Naive thymus-derived CD4-positive, alpha-beta T cell (primary cell): ENCODE measurements around the gene FHIT. TPM values are rescaled to one million over a fixed set of nuclear protein-coding genes. Genes with fewer than 3 reads are reported as not detected.
A peak's percentile ranks its signal among the peaks of the same experiment; 100 is the strongest.

ENCODE experiments used
- ATAC-seq: fragments of 150-1000 bp; cut with Tn5 transposase; 2 replicates; pipeline ENCODE4 v1.10.0; 2021; ENCODE audit warnings: mild to moderate bottlenecking, moderate library complexity
- CTCF ChIA-PET: fragments of 350-600 bp; sonication (Branson Sonifier 250); formaldehyde crosslinking; loops from one replicate; lab custom pipeline; 2021; ENCODE audit warnings: antibody characterized with exemption; lab: Charles Lee
- POLR2A ChIA-PET: fragments of 350-600 bp; sonication (Branson Sonifier 250); formaldehyde crosslinking; loops from one replicate; lab custom pipeline; 2021; ENCODE audit warnings: antibody characterized with exemption, inconsistent platforms; lab: Charles Lee
- DNase-seq, 9 donors: peaks; one replicate each; pipeline versions ENCODE4 v3.0.0 to v3.0.0-alpha.2; 2020 to 2022; ENCODE audit warnings: mixed read lengths in 1 of 9
- H3K27ac ChIP-seq: one replicate; pipeline ENCODE4 v1.7.0; 2013; ENCODE audit warnings: mild to moderate bottlenecking, low read depth, low read length, moderate library complexity
- H3K27me3 ChIP-seq, 2 donors: one replicate each; pipeline ENCODE4 v1.7.0; 2013; ENCODE audit warnings: low read length in 2 of 2, mild to moderate bottlenecking in 2 of 2, moderate library complexity in 2 of 2; ENCODE audit not compliant: control insufficient read depth in 2 of 2, insufficient read depth in 2 of 2
- H3K36me3 ChIP-seq, 3 experiments: 1 replicate in 2 of 3; 2 replicates in 1 of 3; pipeline ENCODE4 v1.7.0; 2013; ENCODE audit warnings: low read length in 3 of 3, mild to moderate bottlenecking in 3 of 3, moderate library complexity in 1 of 3; ENCODE audit not compliant: insufficient read depth in 3 of 3, control insufficient read depth in 2 of 3
- H3K4me1 ChIP-seq, 2 donors: one replicate each; pipeline ENCODE4 v1.7.0; 2013; ENCODE audit warnings: low read length in 2 of 2, mild to moderate bottlenecking in 2 of 2, moderate library complexity in 1 of 2; ENCODE audit not compliant: control insufficient read depth in 2 of 2, insufficient read depth in 2 of 2
- H3K4me3 ChIP-seq: 2 replicates; pipeline ENCODE4 v1.7.0; 2013; ENCODE audit warnings: mild to moderate bottlenecking, low read length
- H3K9me3 ChIP-seq, 3 experiments: 1 replicate in 2 of 3; 2 replicates in 1 of 3; pipeline ENCODE4 v1.7.0; 2013; ENCODE audit warnings: low read length in 3 of 3; ENCODE audit not compliant: control insufficient read depth in 2 of 3
- H3K27ac Mint-ChIP-seq, 9 donors: one replicate each; pipeline ENCODE4 v1.8.0; 2020 to 2022; ENCODE audit warnings: mixed read lengths in 9 of 9, mild to moderate bottlenecking in 8 of 9, moderate library complexity in 5 of 9, inconsistent platforms in 2 of 9
- H3K27me3 Mint-ChIP-seq, 5 donors: one replicate each; pipeline ENCODE4 v1.8.0; 2021 to 2022; ENCODE audit warnings: mixed read lengths in 5 of 5, mild to moderate bottlenecking in 1 of 5
- H3K36me3 Mint-ChIP-seq, 5 donors: one replicate each; pipeline ENCODE4 v1.8.0; 2020 to 2022; ENCODE audit warnings: mixed read lengths in 5 of 5, mild to moderate bottlenecking in 3 of 5, inconsistent platforms in 1 of 5
- H3K4me1 Mint-ChIP-seq, 7 donors: one replicate each; pipeline ENCODE4 v1.8.0; 2020 to 2022; ENCODE audit warnings: mixed read lengths in 7 of 7, mild to moderate bottlenecking in 3 of 7, inconsistent platforms in 1 of 7
- H3K4me3 Mint-ChIP-seq, 10 donors: one replicate each; pipeline ENCODE4 v1.8.0; 2020 to 2022; ENCODE audit warnings: mild to moderate bottlenecking in 10 of 10, mixed read lengths in 10 of 10, moderate library complexity in 6 of 10, inconsistent platforms in 2 of 10
- H3K9me3 Mint-ChIP-seq, 11 donors: one replicate each; pipeline ENCODE4 v1.8.0; 2020 to 2022; ENCODE audit warnings: mixed read lengths in 11 of 11, mild to moderate bottlenecking in 4 of 11, inconsistent platforms in 1 of 11, moderate library complexity in 1 of 11
- intact Hi-C, 2 donors: fragments of 100-400 bp; cut with micrococcal nuclease; formaldehyde crosslinking; loops; one replicate each; pipeline ENCODE4 v1.15.1; 2023
- polyA plus RNA-seq, 2 donors: library from polyadenylated mRNA; unstranded; fragments of 300-500 nt; fragmentation: Illumina TruSeq; gene quantifications; one replicate each; pipeline ENCODE4 v1.2.3, GENCODE V29; 2021
- total RNA-seq, 6 experiments: library from RNA in 5 of 6; stranded (reverse) in 5 of 6; gene quantifications; 1 replicate in 5 of 6; 2 replicates in 1 of 6; pipeline ENCODE4 v1.2.3 and lab custom pipeline; 2021 to 2026

Gene FHIT
- total and polyA plus RNA-seq, 7 experiments from 2014 or later = 51.2 to 230 (median 152) TPM

DNA sequence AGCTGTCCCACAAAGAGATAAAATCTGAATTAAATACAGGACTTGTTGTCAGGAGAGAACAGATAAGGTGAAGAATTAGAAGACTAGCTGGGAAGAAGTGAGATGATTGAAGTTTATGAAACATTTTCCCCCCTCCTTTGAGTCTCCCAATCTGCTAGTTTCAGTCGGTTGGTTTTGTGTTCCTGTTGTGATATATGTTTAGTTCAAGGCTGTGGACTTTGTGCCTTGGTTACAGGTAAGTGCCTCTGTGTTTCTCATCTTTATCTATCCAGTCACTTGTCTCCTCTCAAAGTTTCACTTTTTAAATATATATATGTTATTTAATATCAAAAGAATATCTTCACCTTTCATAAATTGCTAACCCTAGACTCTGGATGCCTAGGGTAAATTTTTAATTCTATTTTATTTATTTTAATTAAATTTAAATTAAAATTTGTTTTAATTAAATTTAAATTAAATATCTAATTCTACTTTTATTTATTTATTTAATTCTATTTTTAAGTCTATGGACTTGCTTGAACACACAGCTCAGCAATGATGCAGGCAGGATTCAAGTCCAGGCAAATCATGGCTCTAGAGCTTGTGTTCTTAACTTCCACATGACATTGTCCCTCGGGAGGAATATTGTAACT, 190.0 kb downstream of the FHIT start:
- ATAC-seq (no peak), DNase-seq (no peak)
- ChIA-PET POLR2A (no interaction called here), CTCF (no interaction called here)
- no peaks in the 10 kb centered on the region for H3K4me1 ChIP-seq
- H3K27me3 Mint-ChIP-seq = no peaks in the 10 kb centered on the region
- no peak overlapping the region for H3K27ac ChIP-seq
- no peaks in the 10 kb centered on the region for H3K36me3 ChIP-seq
- no peaks in the 10 kb centered on the region for H3K9me3 ChIP-seq
- H3K27ac Mint-ChIP-seq = no peak overlapping the region
- H3K36me3 Mint-ChIP-seq = peaks cover 0 to 6% (median 3%) of the 10 kb centered on the region in 5 donors
- intact Hi-C loops = no loop called here
- no peak overlapping the region for H3K4me3 ChIP-seq
- H3K27me3 ChIP-seq = no peaks in the 10 kb centered on the region
- H3K9me3 Mint-ChIP-seq = peaks cover 0 to 5% (median 0%) of the 10 kb centered on the region in 11 donors
- no peak overlapping the region for H3K4me3 Mint-ChIP-seq
- H3K4me1 Mint-ChIP-seq = peaks cover 0 to 11% (median 0%) of the 10 kb centered on the region in 7 donors

DNA sequence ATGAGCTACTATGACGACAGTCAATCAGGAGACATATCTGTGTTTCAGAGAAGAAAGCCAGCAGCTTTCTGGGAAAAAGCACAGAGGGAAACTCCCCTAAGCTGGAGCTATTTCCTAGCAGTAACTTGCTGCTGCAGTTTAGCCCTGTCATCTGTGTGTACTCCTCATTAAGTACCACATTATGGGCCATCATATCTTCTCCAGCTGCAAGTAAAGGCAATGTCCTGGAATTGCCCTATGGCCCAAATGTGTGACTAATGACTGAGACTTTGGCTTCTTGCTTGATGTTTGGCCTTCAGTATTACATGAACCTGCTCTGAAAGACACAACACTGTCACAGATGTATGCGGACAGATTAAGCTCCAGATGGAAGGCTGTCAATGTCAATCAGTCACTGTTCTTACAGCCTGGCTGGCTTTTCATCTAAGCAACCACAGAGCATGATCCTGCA, 190.8 kb downstream of the FHIT start:
- Mint-ChIP-seq H3K4me3 (no peak overlapping the region), H3K27ac (no peak overlapping the region), H3K36me3 (peaks cover 0 to 6% (median 3%) of the 10 kb centered on the region in 5 donors), H3K9me3 (peaks cover 0 to 5% (median 0%) of the 10 kb centered on the region in 11 donors), H3K4me1 (peaks cover 0 to 11% (median 0%) of the 10 kb centered on the region in 7 donors), H3K27me3 (no peaks in the 10 kb centered on the region)
- ATAC-seq = no peak
- POLR2A ChIA-PET = no interaction called here
- no peak for DNase-seq
- H3K9me3 ChIP-seq = no peaks in the 10 kb centered on the region
- H3K36me3 ChIP-seq = no peaks in the 10 kb centered on the region
- H3K27me3 ChIP-seq = no peaks in the 10 kb centered on the region
- no peak overlapping the region for H3K27ac ChIP-seq
- CTCF ChIA-PET = no interaction called here
- intact Hi-C loops = no loop called here
- H3K4me3 ChIP-seq = no peak overlapping the region
- no peaks in the 10 kb centered on the region for H3K4me1 ChIP-seq

DNA sequence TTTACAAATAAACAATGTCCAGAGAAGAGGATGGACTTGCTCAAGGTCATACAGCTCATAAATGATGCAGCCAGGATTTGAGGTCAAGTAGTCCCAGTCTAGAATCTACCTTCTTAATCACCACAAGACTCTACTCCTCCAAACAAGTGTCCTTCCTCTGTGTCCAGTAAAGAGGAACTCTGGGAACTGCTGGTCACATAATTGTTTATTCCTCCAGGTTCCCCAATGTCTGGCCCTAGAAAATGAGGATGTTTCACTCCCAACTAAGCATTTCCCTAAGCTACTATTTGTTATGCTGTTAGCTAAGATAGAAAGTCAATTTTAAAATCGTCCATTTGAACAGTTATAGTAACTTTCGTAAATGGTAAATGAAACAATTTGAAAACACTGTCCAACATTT, 192.4 kb downstream of the FHIT start:
- no peak overlapping the region for H3K4me3 ChIP-seq
- DNase-seq = no peak
- H3K9me3 Mint-ChIP-seq = peaks cover 0 to 5% (median 0%) of the 10 kb centered on the region in 11 donors
- peaks cover 0 to 6% (median 3%) of the 10 kb centered on the region in 5 donors for H3K36me3 Mint-ChIP-seq
- no peak overlapping the region for H3K27ac Mint-ChIP-seq
- no peaks in the 10 kb centered on the region for H3K9me3 ChIP-seq
- no peak for ATAC-seq
- ChIA-PET CTCF (no interaction called here), POLR2A (no interaction called here)
- H3K27me3 ChIP-seq = no peaks in the 10 kb centered on the region
- H3K4me1 Mint-ChIP-seq = peaks cover 0 to 11% (median 0%) of the 10 kb centered on the region in 7 donors
- no peak overlapping the region for H3K27ac ChIP-seq
- H3K4me1 ChIP-seq = no peaks in the 10 kb centered on the region
- no peak overlapping the region for H3K4me3 Mint-ChIP-seq
- intact Hi-C loops = no loop called here
- no peaks in the 10 kb centered on the region for H3K27me3 Mint-ChIP-seq
- H3K36me3 ChIP-seq = no peaks in the 10 kb centered on the region

DNA sequence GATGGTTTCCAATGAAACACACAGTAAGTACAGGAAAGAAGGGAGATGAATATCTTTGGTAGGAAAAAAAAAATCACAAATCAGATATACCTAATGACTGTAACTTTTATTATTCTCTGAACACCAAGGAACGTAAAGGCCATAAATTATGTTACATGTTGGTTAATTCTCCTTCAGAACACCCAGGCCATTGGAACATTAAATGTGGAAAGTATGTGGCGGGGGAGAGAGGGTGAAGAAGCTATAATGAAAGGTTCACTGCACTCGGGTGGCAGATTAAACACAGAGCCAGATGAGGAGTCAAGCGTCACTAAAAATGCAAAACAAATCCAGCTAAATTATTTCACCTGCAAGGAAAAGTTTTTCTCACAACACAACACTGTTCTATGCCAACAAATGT, 193.8 kb downstream of the FHIT start:
- Mint-ChIP-seq H3K36me3 (no peaks in the 10 kb centered on the region), H3K9me3 (peaks cover 0 to 1% (median 0%) of the 10 kb centered on the region in 11 donors), H3K27me3 (no peaks in the 10 kb centered on the region), H3K27ac (peak overlapping the region in 1 of 9 donors; percentile 40), H3K4me3 (no peak overlapping the region), H3K4me1 (peaks cover 0 to 11% (median 0%) of the 10 kb centered on the region in 7 donors)
- Histone ChIP-seq H3K4me3 (no peak overlapping the region), H3K9me3 (no peaks in the 10 kb centered on the region), H3K27me3 (no peaks in the 10 kb centered on the region), H3K27ac (no peak overlapping the region), H3K36me3 (no peaks in the 10 kb centered on the region), H3K4me1 (no peaks in the 10 kb centered on the region)
- ChIA-PET CTCF (no interaction called here), POLR2A (no interaction called here)
- intact Hi-C loops = no loop called here
- DNase-seq = no peak
- no peak for ATAC-seq

DNA sequence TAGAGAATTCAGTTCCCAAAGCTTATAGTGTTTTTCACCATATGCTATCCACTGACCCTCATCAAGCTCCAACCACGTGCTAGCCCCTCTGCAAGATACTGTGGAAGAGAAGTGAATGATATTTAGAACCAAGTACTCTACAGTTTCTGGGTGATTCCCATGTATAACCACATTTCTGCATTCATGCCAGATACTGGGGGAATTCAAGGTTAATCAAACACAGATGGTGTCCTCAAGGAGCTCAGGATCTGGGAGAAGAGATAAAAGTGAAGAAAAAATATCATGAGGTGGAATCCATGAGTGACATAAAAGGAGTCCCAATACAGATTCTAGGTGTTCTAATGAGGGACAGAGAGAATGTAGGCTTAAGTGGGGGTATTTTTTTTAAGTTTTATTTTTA, 195.8 kb downstream of the FHIT start:
- Histone ChIP-seq H3K36me3 (no peaks in the 10 kb centered on the region), H3K4me3 (no peak overlapping the region), H3K27me3 (no peaks in the 10 kb centered on the region), H3K4me1 (no peaks in the 10 kb centered on the region), H3K9me3 (no peaks in the 10 kb centered on the region), H3K27ac (no peak overlapping the region)
- ATAC-seq (no peak), DNase-seq (no peak)
- H3K36me3 Mint-ChIP-seq = no peaks in the 10 kb centered on the region
- no peak overlapping the region for H3K27ac Mint-ChIP-seq
- ChIA-PET POLR2A (no interaction called here), CTCF (no interaction called here)
- intact Hi-C loops = no loop called here
- peaks cover 0 to 8% (median 0%) of the 10 kb centered on the region in 7 donors for H3K4me1 Mint-ChIP-seq
- peaks cover 0 to 3% (median 0%) of the 10 kb centered on the region in 11 donors for H3K9me3 Mint-ChIP-seq
- no peak overlapping the region for H3K4me3 Mint-ChIP-seq
- H3K27me3 Mint-ChIP-seq = no peaks in the 10 kb centered on the region

DNA sequence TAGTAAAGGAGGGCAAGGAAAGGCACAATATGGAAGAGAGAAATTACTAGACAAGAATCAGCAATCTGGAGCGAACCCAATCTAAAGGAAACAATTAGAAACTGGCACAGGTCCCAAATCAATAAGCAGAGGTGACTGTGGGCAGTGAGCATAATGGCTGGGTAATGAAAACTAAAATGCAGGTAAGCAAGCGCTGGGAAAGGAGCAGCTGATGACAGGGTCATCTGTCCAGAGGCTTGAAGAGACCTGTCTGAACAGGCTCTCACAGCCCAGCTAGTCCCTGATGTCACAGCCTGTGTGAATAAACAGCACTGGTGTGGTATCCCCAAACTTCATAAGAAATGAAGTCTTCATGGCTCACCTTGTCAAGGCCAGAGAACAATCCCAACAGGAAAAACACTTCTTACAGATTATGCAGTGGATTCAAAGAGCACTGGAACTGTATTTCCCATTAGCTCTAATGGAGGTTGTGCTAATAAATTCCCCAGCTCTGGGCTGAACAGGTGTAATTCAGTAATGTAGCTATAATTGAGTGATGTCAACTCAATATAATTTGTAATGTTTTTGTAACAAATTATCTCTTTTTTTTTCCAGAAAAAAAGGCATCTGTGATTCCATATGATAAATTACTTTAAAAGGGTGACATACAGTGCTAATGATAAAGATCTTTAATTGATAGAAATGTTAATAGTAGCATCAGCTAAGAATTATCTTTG, 197.3 kb downstream of the FHIT start:
- Mint-ChIP-seq H3K27ac (no peak overlapping the region), H3K36me3 (no peaks in the 10 kb centered on the region), H3K9me3 (peaks cover 0 to 3% (median 0%) of the 10 kb centered on the region in 11 donors), H3K27me3 (no peaks in the 10 kb centered on the region), H3K4me3 (no peak overlapping the region), H3K4me1 (no peaks in the 10 kb centered on the region)
- intact Hi-C loops = no loop called here
- H3K27me3 ChIP-seq = no peaks in the 10 kb centered on the region
- no peak overlapping the region for H3K27ac ChIP-seq
- no peaks in the 10 kb centered on the region for H3K4me1 ChIP-seq
- POLR2A ChIA-PET = interaction anchor here (0.6 kb wide), 1 partner anchor 31 kb away, joined by 12 read pairs; no protein-coding TSS in a partner anchor
- no peak for DNase-seq
- H3K36me3 ChIP-seq = no peaks in the 10 kb centered on the region
- no peak overlapping the region for H3K4me3 ChIP-seq
- no peak for ATAC-seq
- no peaks in the 10 kb centered on the region for H3K9me3 ChIP-seq
- CTCF ChIA-PET = interaction anchor here (0.6 to 0.7 kb wide), 2 partner anchors 9 to 13 kb away, joined by 3 to 5 read pairs; no protein-coding TSS in a partner anchor
